ENCODE results near the gene CD2AP. TPM values are rescaled to one million over a fixed set of nuclear protein-coding genes. Genes with fewer than 3 reads are reported as not detected.

Gene CD2AP
- total and polyA plus RNA-seq, 2 of the 8 experiments (the other 6 are each of a cell fraction or from before 2014, with no cell fraction given), result 8.6 to 75.6 TPM

GRCh38 chr6:47492355-47492754 lies 14.8 kb downstream of the CD2AP start:
- Histone ChIP-seq H3K14ac (ENCODE audit: insufficient read length) (no peak overlapping the region), H3K4me3 (ENCODE audit: extremely low read depth in 1 of 4, insufficient read depth in 2 of 4, low read depth in 3 of 4, low read length in 4 of 4) (no peak overlapping the region), H2BK5ac (ENCODE audit: low read depth, low read length) (no peak overlapping the region), H4K5ac (ENCODE audit: insufficient read length, low read depth, low read length) (no peak overlapping the region), H2BK15ac (ENCODE audit: low read length) (no peak overlapping the region), H2BK20ac (ENCODE audit: low read length) (no peak overlapping the region), H3K79me2 (ENCODE audit: control insufficient read depth in 1 of 2, insufficient read depth in 2 of 2, low read length in 2 of 2) (peaks cover 29 to 99% of the 10 kb centered on the region in 2 experiments), H3K9ac (replicated peaks in 1 of 4; ENCODE audit: extremely low read depth in 1 of 4, low read depth in 3 of 4, low read length in 3 of 4) (no peak overlapping the region), H3K9me3 (ENCODE audit: insufficient read depth in 2 of 2, low read depth in 1 of 2, low read length in 1 of 2) (no peaks in the 10 kb centered on the region), H4K8ac (ENCODE audit: extremely low read depth, insufficient read depth, low read length) (no peak overlapping the region), H3K4ac (replicated peaks; ENCODE audit: insufficient read length, low read depth, low read length) (no peak overlapping the region), H3K27me3 (replicated peaks in 1 of 4; ENCODE audit: control insufficient read depth in 3 of 4, extremely low read depth in 1 of 4, insufficient read depth in 3 of 4, low read length in 3 of 4) (no peaks in the 10 kb centered on the region), H3K27ac (ENCODE audit: low read depth, low read length) (no peak overlapping the region), H3K23ac (ENCODE audit: insufficient read length) (no peak overlapping the region), H2AK5ac (ENCODE audit: low read depth, low read length) (no peak overlapping the region), H3K56ac (replicated peaks; ENCODE audit: insufficient read length, low read depth, low read length) (no peak overlapping the region), H3K18ac (ENCODE audit: extremely low read depth, low read length) (no peak overlapping the region), H3K36me3 (ENCODE audit: control insufficient read depth in 2 of 4, insufficient read depth in 4 of 4, low read length in 3 of 4) (no peaks in the 10 kb centered on the region), H3K4me2 (ENCODE audit: insufficient read depth in 1 of 2, low read depth in 2 of 2, low read length in 2 of 2) (no peak overlapping the region), H4K91ac (replicated peaks; ENCODE audit: insufficient read length, low read length) (no peak overlapping the region), H3K4me1 (replicated peaks in 1 of 4; ENCODE audit: control insufficient read depth in 3 of 4, insufficient read depth in 4 of 4, low read length in 3 of 4) (peaks cover 2 to 8% (median 5%) of the 10 kb centered on the region in 4 experiments; a peak in 4 of 7 replicates), H2BK120ac (replicated peaks; ENCODE audit: low read depth, low read length) (no peak overlapping the region), H2AFZ (ENCODE audit: low read length) (no peak overlapping the region), H3K79me1 (ENCODE audit: low read depth, low read length) (peaks cover 2% of the 10 kb centered on the region; the same call in 1 of the 2 replicates), H2BK12ac (ENCODE audit: low read depth, low read length) (no peak overlapping the region), H4K20me1 (replicated peaks in 1 of 2; ENCODE audit: control insufficient read depth in 1 of 2, insufficient read depth in 2 of 2, low read length in 2 of 2) (peaks cover 10 to 12% of the 10 kb centered on the region in 2 experiments), H3K23me2 (ENCODE audit: low read depth, low read length) (no peaks in the 10 kb centered on the region)
- POLR2A ChIA-PET (ENCODE audit: partially characterized antibody), result interaction anchor here (0.5 to 0.9 kb wide), 2 partner anchors 10 to 14 kb away, joined by 3 to 5 read pairs; no protein-coding TSS in a partner anchor
- DNase-seq (ENCODE audit: low read depth in 1 of 2, low spot score in 2 of 2), result no peak
- FAIRE-seq, result no peak
- WGBS, 2 experiments (ENCODE audit: extremely low coverage in 1 of 2, insufficient coverage in 1 of 2, insufficient read length in 1 of 2, insufficient replicate concordance in 2 of 2, low coverage in 1 of 2, low lambda C conversion rate in 2 of 2, missing lambda C conversion rate in 1 of 2), result 80% methylated on average over 2 of the region's 2 CpGs; no CpG with 5 or more reads in 1 of the 2 experiments
- CTCF ChIA-PET (ENCODE audit: partially characterized antibody), result no interaction called here
- no peak for TF ChIP-seq CTBP2 (IDR thresholded peaks at IDR 0.05; ENCODE audit: borderline replicate concordance, insufficient read depth, insufficient read length, low read length)
- TF ChIP-seq EGR1 (IDR thresholded peaks at IDR 0.05; ENCODE audit: borderline replicate concordance, low read depth, low read length), result no peak
- TF ChIP-seq CREB1 (IDR thresholded peaks at IDR 0.05), result no peak
- no peak for TF ChIP-seq TAF1 (IDR thresholded peaks at IDR 0.05; ENCODE audit: low read depth, low read length)
- no peak for TF ChIP-seq EZH2 (IDR thresholded peaks at IDR 0.05; ENCODE audit: low read depth, low read length, severe bottlenecking)
- TF ChIP-seq POLR2AphosphoS5 (IDR thresholded peaks at IDR 0.05; ENCODE audit: low read depth, low read length), result no peak
- TF ChIP-seq NANOG (IDR thresholded peaks at IDR 0.05; ENCODE audit: insufficient read depth, low read depth, low read length, poor library complexity, severe bottlenecking), result no peak
- no peak for TF ChIP-seq MAX (IDR thresholded peaks at IDR 0.05)
- no peak for TF ChIP-seq EP300 (IDR thresholded peaks at IDR 0.05; ENCODE audit: borderline replicate concordance in 1 of 2, low read depth in 2 of 2, low read length in 2 of 2)
- no peak for TF ChIP-seq RNF2 (IDR thresholded peaks at IDR 0.05; ENCODE audit: borderline replicate concordance, low read depth, low read length, missing control alignments, poor library complexity, severe bottlenecking)
- TF ChIP-seq BCL11A (IDR thresholded peaks at IDR 0.05; ENCODE audit: low read depth in 2 of 2, low read length in 2 of 2), result no peak
- TF ChIP-seq GTF2F1 (IDR thresholded peaks at IDR 0.05; ENCODE audit: borderline replicate concordance, low read depth, low read length), result no peak
- no peak for TF ChIP-seq CHD2 (IDR thresholded peaks at IDR 0.05; ENCODE audit: low read length)
- no peak for TF ChIP-seq BRCA1 (IDR thresholded peaks at IDR 0.05; ENCODE audit: low read depth, low read length)
